CD4-positive, alpha-beta T cell treated with Interleukin-4 for 1 hour (primary cell): ENCODE measurements around the gene OR10G8.
"Not testable (repeated sequence)": the region's sequence is repeated elsewhere in the genome, so short reads cannot be mapped to it uniquely, and the experiment has no call there.

ENCODE experiments used
- DNase-seq, 2 donors: peaks; one replicate each; pipeline ENCODE4 v3.0.0-alpha.2; 2020 to 2022

The OR10G8 gene

DNA sequence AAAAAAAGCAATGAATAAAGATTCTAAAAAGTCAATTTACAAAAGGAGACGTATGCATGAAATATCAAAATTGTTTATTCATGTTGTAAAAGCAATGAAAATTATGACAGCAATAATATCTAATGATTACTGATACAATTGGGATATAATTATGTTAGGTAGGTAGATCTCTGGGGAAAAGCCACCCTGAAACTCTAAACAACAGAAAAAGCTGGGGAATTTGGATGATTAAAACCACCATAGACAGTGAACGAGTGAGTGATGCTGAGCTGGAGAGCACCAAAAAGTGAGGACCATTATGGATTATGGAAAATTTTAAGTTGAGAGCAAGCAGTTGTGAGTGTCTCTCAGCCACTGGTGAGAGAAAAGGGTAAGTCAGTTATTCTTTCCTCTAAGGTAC lies at the start of gene OR10G8:
Gene OR10G8 (plus strand): TSS at position 301 of the 400 bp plus-strand sequence. CDS start 2,825 bp downstream, outside the sequence.
- DNase-seq: no peak

DNA sequence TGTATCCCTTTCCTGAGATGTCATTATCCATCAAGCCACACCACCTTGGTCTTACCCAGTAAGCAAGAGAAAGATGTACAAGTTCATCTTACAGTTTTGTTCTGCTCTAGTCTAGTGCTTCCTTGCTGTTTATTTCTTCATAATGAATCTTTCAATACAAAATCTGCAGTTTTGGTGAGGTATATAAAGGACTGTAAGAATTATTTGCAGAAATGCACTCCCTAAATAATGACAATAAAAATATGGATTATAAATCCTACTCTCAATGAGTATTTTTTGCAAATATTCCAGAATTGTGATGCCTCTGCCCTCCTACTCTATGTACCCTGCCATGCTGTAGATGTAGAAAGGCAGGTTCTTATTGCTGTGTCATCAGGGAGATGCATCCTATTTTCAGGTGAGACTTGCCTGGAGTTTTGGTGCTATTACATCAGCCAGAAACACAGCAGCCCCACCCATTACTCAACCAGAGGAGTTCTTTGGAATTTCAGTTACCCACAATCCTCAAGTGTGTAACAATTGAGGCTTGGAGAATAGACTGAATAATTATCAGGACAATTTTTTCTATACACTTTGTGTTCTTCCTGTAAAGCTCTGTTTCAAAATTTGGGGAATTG lies 48.8 kb upstream of the OR10G8 start, which contains the start of gene OR10S1:
Gene OR10S1 (minus strand): TSS at position 51 of the 617 bp plus-strand sequence. CDS start 117 bp downstream, outside the sequence.
- no peak for DNase-seq

- DNase-seq: no peak
Observed at GRCh38 chr11:123979311-123979710, 47.3 kb upstream of the OR10G8 start.

DNA sequence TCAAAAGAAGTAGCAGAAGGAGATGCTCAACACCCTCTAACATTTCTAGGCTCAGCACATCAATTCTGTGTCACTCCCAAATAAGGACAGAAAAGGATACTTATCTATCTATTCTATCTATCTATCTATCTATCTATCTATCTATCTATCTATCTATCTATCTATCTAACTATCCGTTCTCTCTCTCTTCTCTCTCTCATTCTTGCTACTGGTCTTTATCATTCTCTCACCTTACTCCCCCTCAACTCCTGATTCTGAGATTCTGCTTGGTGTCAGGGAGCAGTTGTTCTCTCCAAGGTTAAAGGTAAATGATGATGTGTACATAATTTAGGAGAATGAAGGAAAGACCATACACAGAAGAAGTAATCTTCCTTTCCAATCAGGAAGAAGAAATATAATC lies 31.5 kb upstream of the OR10G8 start, which contains the start of gene OR10G6:
Gene OR10G6 (minus strand): TSS at position 43 of the 400 bp plus-strand sequence. CDS start 0 bp downstream, at position 43.
- DNase-seq: no peak

DNA sequence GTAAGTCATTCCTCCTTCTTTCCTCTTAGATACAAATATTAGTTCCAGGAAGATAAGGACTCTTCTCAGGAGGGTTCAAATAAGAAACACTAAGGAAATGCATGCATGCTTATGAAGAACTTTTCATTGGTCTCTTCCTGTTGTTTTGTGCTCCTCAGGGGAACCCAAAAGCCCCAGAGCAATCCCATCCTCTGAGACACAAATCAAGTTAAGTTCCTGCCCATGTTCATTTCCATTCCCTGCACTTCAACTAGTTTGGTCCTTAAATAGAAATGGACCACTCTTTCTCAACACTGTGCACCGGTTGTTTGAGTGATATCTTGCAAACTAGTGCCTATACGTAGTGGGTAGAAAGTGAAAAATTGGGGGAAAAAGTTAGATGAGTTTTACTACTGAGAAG lies 13.9 kb upstream of the OR10G8 start, which contains the start of gene OR10G4:
Gene OR10G4 (plus strand): TSS at position 301 of the 400 bp plus-strand sequence. CDS start 2,578 bp downstream, outside the sequence.
- DNase-seq: no peak

DNA sequence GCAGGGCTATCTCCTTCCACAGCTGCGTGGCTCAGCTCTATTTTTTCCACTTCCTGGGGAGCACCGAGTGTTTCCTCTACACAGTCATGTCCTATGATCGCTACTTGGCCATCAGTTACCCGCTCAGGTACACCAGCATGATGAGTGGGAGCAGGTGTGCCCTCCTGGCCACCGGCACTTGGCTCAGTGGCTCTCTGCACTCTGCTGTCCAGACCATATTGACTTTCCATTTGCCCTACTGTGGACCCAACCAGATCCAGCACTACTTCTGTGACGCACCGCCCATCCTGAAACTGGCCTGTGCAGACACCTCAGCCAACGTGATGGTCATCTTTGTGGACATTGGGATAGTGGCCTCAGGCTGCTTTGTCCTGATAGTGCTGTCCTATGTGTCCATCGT lies 10.8 kb upstream of the OR10G8 start:
- not testable (repeated sequence) for DNase-seq

- no peak for DNase-seq
Observed at GRCh38 chr11:124036666-124037065, 10.1 kb downstream of the OR10G8 start.

DNA sequence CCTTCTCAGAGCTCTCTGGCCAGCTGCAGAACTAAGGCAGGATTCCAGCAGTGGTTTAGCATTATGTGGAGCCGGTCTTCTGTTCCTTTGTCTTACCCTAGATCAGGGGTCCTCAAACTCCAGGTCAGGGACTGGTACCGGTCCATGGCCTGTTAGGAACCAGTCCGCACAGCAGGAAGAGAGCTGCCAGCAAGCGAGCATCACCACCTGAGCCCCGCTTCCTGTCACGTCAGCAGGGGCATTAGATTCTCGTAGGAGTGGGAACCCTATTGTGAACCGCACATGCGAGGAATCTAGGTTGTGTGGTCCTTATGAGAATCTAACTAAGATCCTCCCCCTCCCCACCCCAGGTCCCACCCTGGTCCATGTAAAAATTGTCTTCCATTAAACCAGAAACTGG lies 13.0 kb downstream of the OR10G8 start:
- DNase-seq: no peak

- DNase-seq: no peak
Observed at GRCh38 chr11:124041254-124041653, 14.7 kb downstream of the OR10G8 start, which contains the start of gene OR10G7. OR10G7 (minus strand) TSS chr11:124041325; CDS start chr11:124039001, 2,324 bp downstream.

- no peak for DNase-seq
Observed at GRCh38 chr11:124043420-124043819, 16.8 kb downstream of the OR10G8 start.

- no peak for DNase-seq
Observed at GRCh38 chr11:124050748-124051147, 24.1 kb downstream of the OR10G8 start.

- no peak for DNase-seq
Observed at GRCh38 chr11:124052966-124053365, 26.4 kb downstream of the OR10G8 start.

GRCh38 chr11:124068601-124069110 lies 42.1 kb downstream of the OR10G8 start:
- DNase-seq: no peak

DNA sequence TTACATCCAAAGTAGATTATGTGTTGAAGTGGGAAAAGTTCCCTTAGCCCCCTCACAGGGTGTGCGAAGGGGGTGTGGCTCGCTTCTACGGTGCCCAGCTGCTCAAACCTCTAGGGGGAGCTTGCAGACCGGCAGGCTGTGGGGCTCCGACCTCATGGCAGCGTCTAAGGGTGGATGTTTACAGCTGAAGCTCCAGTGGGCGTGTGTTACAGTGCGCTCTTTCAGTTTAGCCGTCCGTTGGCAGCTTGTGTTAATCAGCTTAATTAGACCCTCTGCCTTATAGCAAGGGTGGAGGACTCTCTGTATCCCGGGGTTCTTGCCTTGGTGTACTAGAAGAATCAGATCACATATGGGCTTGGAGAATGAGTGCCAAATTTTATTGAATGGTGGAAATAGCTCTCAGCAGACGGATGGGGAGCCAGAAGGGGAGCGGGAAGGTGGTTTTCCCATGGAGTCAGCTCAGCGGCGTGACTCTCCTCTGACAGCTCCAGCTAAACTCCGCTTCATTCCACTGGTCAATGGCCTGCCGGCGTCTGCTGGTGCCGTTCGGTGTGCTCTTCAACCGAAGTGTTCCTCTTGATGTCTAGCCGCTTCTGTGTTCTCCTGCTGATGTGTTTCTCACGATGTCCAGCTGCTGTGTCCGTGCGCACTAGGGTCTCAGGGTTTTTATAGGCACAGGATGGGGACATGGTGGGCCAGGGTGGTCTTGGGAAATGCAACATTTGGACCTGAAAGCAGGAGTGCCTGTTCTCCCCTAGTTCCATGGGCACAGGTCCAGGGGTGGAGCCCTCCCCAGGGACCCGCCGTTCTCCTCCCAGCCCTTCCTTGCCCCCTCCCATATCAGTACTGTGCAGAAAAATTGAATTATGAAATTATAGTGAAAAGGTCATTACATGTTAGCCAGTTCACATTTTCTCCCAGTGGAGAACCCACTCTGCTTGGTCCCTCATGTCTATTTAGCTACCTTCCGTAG lies 43.1 kb downstream of the OR10G8 start:
- DNase-seq: peak; percentile 16 to 67

- peak; percentile 60 to 70 for DNase-seq
Observed at GRCh38 chr11:124070915-124071622, 44.5 kb downstream of the OR10G8 start.

GRCh38 chr11:124071623-124071948 lies 45.0 kb downstream of the OR10G8 start:
- no peak for DNase-seq

DNA sequence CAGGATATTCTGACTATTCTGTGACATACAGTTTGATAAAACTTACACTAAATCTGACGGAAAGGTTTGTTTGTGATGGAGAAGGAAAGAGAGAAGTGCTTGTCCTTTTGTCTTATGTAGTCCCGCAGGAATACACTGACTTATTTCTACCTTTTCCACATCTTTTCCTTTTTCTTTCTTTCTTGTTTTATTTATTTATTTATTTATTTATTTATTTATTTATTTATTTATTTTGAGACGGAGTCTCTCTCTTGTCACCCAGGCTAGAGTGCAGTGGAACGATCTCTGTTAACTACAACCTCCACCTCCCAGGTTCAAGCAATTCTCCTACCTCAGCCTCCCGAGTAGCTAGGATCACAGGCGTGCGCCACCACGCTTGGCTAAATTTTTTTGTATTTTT lies 45.5 kb downstream of the OR10G8 start:
- no peak for DNase-seq

DNA sequence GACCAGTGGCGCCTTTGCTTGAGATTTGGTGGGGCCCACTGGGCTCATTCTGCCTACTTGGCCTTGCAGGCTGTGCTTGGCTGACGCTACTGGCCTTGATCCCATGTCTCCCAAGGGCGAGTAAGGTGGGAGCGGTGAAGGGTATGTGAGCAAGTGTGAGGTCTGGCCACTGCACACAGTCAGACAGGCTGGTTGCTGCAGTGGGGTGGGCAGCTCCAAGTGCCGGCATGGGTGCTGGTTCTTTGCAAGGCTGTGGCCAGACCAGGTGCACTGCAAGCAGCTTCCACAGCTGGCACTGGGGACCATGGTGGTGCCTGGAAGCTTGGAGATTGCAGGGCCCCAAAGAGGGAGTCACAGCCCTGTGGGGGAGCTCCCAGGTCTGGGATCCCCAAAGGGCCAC lies 48.0 kb downstream of the OR10G8 start:
- no peak for DNase-seq

DNA sequence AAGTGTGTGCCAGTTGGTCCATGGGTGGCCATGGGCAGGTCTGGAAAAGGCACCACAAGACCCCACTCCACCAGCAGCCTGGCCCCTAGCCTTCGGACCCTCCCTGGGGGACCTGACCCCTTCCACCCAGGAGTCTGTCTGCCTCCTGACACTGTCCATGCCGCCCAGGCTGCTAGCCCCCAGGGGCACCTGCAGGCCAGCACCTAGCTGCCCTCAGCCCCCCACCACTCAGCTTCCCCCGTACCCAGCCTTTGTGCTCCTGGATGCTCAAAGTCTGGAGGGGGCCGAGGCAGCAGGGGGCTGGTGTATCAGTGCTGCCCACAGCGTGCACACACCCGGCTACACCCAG lies 48.9 kb downstream of the OR10G8 start:
- no peak for DNase-seq

- DNase-seq: no peak
Observed at GRCh38 chr11:124075841-124076651, 49.4 kb downstream of the OR10G8 start.

GRCh38 chr11:124077266-124077665 lies 50.7 kb downstream of the OR10G8 start:
- no peak for DNase-seq

DNA sequence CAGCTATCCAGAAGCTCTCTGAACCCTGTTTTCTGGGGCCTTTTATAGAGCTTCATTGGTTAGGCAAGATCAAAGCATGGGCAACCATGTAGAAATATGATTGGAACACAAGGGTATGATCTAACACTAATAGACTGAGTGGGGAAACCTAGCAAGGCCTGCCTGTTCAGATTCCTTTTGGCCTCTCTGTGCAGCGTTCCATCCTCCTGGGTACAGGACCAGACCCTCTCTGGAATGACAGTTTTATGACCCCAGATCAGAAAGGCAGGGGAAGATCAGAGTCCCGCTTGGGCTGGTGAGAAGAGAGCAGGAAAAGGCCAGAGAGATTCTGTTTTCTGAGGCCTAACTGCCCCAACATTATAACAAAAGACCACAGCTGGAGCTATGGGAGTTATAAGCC lies 52.0 kb downstream of the OR10G8 start:
- no peak for DNase-seq
